Vagina (tissue), 2 donors: Measurements from ENCODE around the gene GSTO2.

Experiments
- CTCF ChIP-seq, 3 experiments: fragments of 450-650 bp in 2 of 3; fragments of 200-600 bp in 1 of 3; sonication (generic) in 1 of 3; IDR thresholded peaks; one replicate each; pipeline ENCODE4 v1.5.1; 2017 to 2019; ENCODE audit warnings: antibody characterized with exemption in 3 of 3, mild to moderate bottlenecking in 2 of 3, moderate library complexity in 2 of 3
- POLR2A ChIP-seq, 2 donors: fragments of 450-650 bp; IDR thresholded peaks; one replicate each; pipeline ENCODE4 v1.6.1; 2017; ENCODE audit warnings: antibody characterized with exemption in 2 of 2, mild to moderate bottlenecking in 2 of 2, moderate library complexity in 2 of 2
- POLR2AphosphoS5 ChIP-seq, 2 donors: sonication (generic); formaldehyde crosslinking; IDR thresholded peaks; one replicate each; pipeline ENCODE4 v1.9.0; 2017; ENCODE audit warnings: antibody characterized with exemption in 2 of 2, mild to moderate bottlenecking in 2 of 2, low read depth in 1 of 2; ENCODE audit not compliant: insufficient read depth in 1 of 2

DNA sequence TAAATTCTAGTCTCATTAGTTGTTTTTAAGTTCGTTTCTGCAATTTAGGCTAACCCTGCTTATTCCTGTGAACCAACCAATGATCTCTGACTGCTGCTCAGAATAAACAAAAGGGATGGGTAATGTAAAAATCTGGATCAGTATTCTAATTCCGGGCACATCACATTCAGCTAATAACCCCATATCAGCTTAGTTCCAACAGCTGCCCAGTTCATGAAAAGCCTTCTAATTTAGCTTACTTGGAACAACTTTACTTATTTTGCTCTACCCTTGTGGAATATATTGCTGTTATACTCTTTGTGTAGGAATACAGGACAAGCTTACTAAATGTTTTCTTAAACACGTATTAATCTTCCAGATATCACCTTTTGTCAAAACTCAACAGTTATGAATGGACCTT is 33.2 kb upstream of the GSTO2 start:
- no peak for TF ChIP-seq POLR2AphosphoS5 (IDR thresholded peaks at IDR 0.05; ENCODE audit: insufficient read depth in 1 of 2, low read depth in 1 of 2)
- no peak for TF ChIP-seq POLR2A (IDR thresholded peaks at IDR 0.05)
- TF ChIP-seq CTCF (IDR thresholded peaks at IDR 0.05) = no peak
